NB4 (cell line): ENCODE measurements around the gene PRCC.

Experiments used
- DNase-seq: peaks from one replicate; pipeline ENCODE4 v3.0.0; 2010; ENCODE audit warnings: low read depth
- H3K4me3 ChIP-seq: one replicate; pipeline ENCODE4 v1.5.1; 2011; ENCODE audit warnings: mild to moderate bottlenecking, low read depth, low read length, moderate library complexity
- MYC ChIP-seq: IDR thresholded peaks from 2 replicates; pipeline ENCODE4 v1.6.1; 2011; ENCODE audit warnings: low read depth, low read length
- POLR2A ChIP-seq: IDR thresholded peaks from 2 replicates; pipeline ENCODE4 v1.6.1; 2011; ENCODE audit warnings: mild to moderate bottlenecking; ENCODE audit not compliant: insufficient read length; ENCODE audit errors: extremely low read depth
- TF ChIP-seq, protein P1 (sequence below): IDR thresholded peaks from 2 replicates; pipeline ENCODE4 v1.6.1; 2011; ENCODE audit warnings: low read depth, low read length
- TF ChIP-seq, protein P2 (sequence below): IDR thresholded peaks from one replicate; pipeline ENCODE4 v1.5.1; 2012; ENCODE audit warnings: low read depth, low read length

PRCC gene

DNA sequence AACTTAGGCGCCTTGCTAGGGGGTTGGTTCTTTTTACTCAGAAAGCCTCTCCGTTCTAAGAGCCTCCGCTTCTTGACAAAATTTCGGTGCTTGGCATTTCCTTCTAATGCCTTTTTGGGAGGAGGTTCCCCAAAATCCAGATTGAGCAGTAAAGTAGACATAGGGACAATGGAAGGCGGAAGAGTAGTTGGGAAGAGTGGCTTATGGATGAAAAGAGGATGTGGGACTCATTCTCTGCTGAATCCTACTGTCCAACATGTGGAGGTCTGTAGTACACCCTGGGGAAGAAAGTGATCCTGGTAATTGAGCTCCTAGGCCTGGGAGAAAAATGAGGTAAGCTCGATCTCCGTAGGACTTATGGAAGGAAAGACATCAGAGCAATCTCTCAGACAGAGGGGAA is 39.8 kb upstream of the PRCC start:
- H3K4me3 ChIP-seq, result peak overlapping the region; percentile 100
- TF ChIP-seq, protein P1, sequence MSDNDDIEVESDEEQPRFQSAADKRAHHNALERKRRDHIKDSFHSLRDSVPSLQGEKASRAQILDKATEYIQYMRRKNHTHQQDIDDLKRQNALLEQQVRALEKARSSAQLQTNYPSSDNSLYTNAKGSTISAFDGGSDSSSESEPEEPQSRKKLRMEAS, result no peak
- TF ChIP-seq POLR2A, result no peak
- TF ChIP-seq, protein P2, sequence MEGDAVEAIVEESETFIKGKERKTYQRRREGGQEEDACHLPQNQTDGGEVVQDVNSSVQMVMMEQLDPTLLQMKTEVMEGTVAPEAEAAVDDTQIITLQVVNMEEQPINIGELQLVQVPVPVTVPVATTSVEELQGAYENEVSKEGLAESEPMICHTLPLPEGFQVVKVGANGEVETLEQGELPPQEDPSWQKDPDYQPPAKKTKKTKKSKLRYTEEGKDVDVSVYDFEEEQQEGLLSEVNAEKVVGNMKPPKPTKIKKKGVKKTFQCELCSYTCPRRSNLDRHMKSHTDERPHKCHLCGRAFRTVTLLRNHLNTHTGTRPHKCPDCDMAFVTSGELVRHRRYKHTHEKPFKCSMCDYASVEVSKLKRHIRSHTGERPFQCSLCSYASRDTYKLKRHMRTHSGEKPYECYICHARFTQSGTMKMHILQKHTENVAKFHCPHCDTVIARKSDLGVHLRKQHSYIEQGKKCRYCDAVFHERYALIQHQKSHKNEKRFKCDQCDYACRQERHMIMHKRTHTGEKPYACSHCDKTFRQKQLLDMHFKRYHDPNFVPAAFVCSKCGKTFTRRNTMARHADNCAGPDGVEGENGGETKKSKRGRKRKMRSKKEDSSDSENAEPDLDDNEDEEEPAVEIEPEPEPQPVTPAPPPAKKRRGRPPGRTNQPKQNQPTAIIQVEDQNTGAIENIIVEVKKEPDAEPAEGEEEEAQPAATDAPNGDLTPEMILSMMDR, result no peak
- DNase-seq, result no peak

DNA sequence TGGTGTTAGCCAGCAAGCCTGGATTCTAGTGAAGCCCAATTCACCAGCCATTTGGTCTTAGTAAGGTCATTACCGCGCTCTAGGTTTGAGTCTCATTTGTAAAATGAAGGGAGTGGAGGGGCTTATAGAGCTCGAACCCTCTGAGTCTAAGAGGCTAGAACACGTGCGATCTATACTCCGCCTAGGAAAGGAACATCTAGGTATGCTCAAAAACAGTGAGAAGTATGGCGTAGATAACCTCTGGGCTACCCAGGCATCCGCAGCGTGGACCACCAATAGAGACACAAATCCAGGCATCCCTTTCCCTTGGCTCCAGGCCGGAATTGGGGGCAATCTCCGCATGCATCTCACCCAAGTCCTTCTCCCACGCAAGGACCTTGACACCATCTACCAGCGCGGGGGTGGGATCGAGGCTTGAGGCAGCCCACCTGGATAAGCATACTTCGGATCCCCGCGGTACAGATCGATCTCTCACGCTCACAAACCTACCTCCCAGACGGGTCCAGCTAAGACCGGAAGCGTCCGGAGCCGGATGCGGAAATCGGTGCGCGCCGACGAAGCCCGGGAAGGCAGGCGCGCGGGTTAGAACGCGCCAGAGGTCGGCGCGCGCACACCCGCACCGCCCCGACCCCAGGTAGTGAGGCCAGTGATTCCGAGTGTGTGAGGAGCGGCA is 39.3 kb upstream of the PRCC start, which contains the start of gene METTL25B:
Gene METTL25B, plus strand, starts transcription at position 544 of the 673 bp plus-strand sequence. CDS start 636 bp downstream, outside the sequence.
- peak; percentile 38 for TF ChIP-seq POLR2A
- TF ChIP-seq MYC, result peak; percentile 24; the same call in 1 of the 2 replicates
- TF ChIP-seq, protein P1, result no peak
- TF ChIP-seq, protein P2, result no peak
- H3K4me3 ChIP-seq, result peak within 1 kb of the TSS; percentile 100
- DNase-seq, result peak; percentile 87

DNA sequence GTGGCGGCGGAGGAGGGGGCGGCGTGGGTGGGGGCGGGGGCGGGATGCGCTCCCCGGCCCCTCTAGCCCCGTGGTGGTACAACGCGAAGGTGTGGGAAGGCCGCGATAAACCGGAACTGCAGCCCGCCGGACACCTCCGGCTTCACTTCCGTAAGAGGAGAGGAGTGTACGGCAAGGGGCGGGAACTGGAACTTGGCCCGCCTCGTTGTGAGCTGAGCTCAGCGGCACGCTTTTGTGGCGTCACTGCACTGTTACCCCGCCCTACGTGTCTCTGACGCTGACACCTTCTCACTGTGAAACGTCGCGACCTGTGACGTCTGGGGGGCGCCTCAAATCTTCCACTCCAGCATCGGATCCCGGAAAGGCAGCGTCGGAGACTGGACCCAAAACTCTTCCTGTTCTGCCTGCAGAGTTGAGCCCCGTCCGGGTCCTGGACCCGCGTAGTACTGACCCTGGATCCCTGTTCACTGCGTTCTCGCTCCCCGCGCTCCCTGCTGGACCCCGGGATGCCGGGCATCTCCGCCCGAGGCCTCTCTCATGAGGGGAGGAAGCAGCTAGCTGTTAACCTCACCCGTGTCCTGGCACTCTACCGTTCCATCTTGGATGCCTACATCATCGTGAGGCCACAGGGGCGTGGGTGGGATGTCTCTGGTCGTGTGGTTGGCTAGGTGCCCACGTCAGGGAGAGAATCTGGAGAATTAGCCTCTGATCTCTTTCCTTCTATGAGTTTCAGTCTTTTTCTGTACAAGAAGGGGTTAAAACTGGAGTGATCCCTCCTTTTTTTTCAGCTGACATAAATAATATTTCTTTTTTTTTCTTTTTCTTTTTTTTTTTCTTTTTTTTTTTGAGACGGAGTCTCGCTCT is 38.5 kb upstream of the PRCC start, which contains the start of gene ISG20L2:
Gene ISG20L2, minus strand, starts transcription at position 168 of the 864 bp plus-strand sequence. CDS start 1,114 bp downstream, outside the sequence.
- peak; percentile 98 for DNase-seq
- H3K4me3 ChIP-seq, result peak within 1 kb of the TSS; percentile 100
- TF ChIP-seq MYC (peak; percentile 72), POLR2A (peak; percentile 63)
- TF ChIP-seq, protein P1, result peak; percentile 85
- TF ChIP-seq, protein P2, result no peak

DNA sequence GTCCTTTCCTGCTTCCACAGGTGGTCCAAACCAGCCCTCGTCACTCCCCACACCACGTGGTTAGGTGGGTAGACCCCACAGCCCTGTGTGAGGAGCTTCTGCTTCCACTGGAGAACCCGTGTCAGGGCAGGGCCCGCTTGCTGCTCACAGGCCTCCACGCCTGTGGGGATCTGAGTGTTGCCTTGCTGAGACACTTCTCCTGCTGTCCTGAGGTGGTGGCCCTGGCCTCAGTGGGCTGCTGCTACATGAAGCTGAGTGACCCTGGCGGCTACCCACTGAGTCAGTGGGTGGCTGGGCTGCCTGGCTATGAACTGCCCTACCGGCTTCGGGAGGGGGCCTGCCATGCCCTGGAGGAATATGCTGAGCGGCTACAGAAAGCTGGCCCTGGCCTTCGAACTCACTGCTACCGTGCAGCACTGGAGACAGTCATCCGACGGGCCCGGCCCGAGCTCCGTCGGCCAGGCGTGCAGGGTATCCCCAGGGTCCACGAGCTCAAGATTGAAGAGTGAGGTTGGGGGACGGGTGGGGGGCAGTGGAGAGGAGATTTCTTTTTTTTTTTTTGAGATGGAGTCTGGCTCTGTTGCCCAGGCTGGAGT is 33.2 kb upstream of the PRCC start:
- H3K4me3 ChIP-seq, result no peak overlapping the region
- TF ChIP-seq, protein P2, result no peak
- no peak for TF ChIP-seq MYC
- TF ChIP-seq, protein P1, result no peak
- TF ChIP-seq POLR2A, result no peak
- no peak for DNase-seq

DNA sequence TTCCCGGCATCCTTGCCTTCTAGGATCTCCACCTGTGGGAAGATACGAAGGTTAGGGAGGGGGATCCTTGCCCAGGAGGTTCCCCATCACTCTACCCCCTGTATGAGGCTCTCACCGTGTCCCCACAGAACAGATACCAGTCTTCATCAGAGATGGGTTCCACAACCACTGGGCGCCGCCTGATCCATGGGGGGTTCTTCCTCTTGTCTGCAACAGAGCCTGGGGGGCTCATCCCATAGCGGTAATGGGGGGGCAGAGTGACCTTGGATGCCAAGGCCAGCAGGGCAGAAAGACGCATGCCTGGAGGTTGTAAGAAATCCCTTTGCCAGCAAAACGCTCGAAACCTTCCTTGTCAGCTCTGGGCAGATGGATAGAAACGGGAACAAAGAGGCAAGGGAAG is 28.9 kb upstream of the PRCC start:
- no peak overlapping the region for H3K4me3 ChIP-seq
- TF ChIP-seq, protein P2, result no peak
- TF ChIP-seq POLR2A, result no peak
- no peak for DNase-seq
